WERI-Rb-1 (cell line): Measurements from ENCODE around the gene JMJD1C.

Experiments
- DNase-seq: peaks from one replicate; pipeline ENCODE4 v3.0.0-alpha.2; 2020
- H3K27ac ChIP-seq: fragments of 250-450 bp; sonication (Bioruptor Pico); 2 replicates; pipeline ENCODE4 v1.5.1; 2020; ENCODE audit warnings: mild to moderate bottlenecking, moderate library complexity
- H3K27me3 ChIP-seq: fragments of 250-450 bp; sonication (Bioruptor Pico); 2 replicates; pipeline ENCODE4 v1.5.1; 2021; ENCODE audit warnings: mild to moderate bottlenecking, low read depth, moderate library complexity; ENCODE audit not compliant: insufficient read depth, severe bottlenecking
- H3K36me3 ChIP-seq: fragments of 250-450 bp; sonication (Bioruptor Pico); 2 replicates; pipeline ENCODE4 v1.5.1; 2020; ENCODE audit warnings: mild to moderate bottlenecking, moderate library complexity
- H3K4me3 ChIP-seq: 2 replicates; pipeline ENCODE4 v1.5.1; 2011; ENCODE audit warnings: low read depth, mild to moderate bottlenecking, control low read depth, low read length
- H3K9me3 ChIP-seq: fragments of 250-450 bp; sonication (Bioruptor Pico); 2 replicates; pipeline ENCODE4 v1.5.1; 2021; ENCODE audit warnings: mild to moderate bottlenecking, moderate library complexity; ENCODE audit not compliant: severe bottlenecking
- CTCF ChIP-seq: IDR thresholded peaks from 2 replicates; pipeline ENCODE4 v1.5.1; 2011; ENCODE audit warnings: low read depth, mild to moderate bottlenecking, control low read depth, inconsistent platforms, low read length

Gene JMJD1C

GRCh38 chr10:63260860-63261251, 204.9 kb downstream of the JMJD1C start:
- H3K4me3 ChIP-seq = no peak overlapping the region

GRCh38 chr10:63260103-63260859, 205.5 kb downstream of the JMJD1C start:
- DNase-seq = no peak
- H3K4me3 ChIP-seq = no peak overlapping the region
- no peak for TF ChIP-seq CTCF
- H3K27me3 ChIP-seq = no peaks in the 10 kb centered on the region
- peaks cover 36% of the 10 kb centered on the region for H3K36me3 ChIP-seq
- no peak overlapping the region for H3K27ac ChIP-seq
- no peaks in the 10 kb centered on the region for H3K9me3 ChIP-seq

More at GRCh38 chr10:63260860-63261251, 204.9 kb downstream of the JMJD1C start:
- DNase-seq = no peak
- Histone ChIP-seq H3K27ac (no peak overlapping the region), H3K9me3 (no peaks in the 10 kb centered on the region), H3K27me3 (no peaks in the 10 kb centered on the region), H3K36me3 (peaks cover 36% of the 10 kb centered on the region)
- TF ChIP-seq CTCF = no peak

- Histone ChIP-seq H3K36me3 (peaks cover 36% of the 10 kb centered on the region), H3K27ac (no peak overlapping the region), H3K4me3 (no peak overlapping the region), H3K9me3 (no peaks in the 10 kb centered on the region), H3K27me3 (no peaks in the 10 kb centered on the region)
- TF ChIP-seq CTCF = no peak
- DNase-seq = no peak
Observed at GRCh38 chr10:63258920-63259678, 206.7 kb downstream of the JMJD1C start.

- Histone ChIP-seq H3K9me3 (no peaks in the 10 kb centered on the region), H3K4me3 (no peak overlapping the region), H3K36me3 (peaks cover 37% of the 10 kb centered on the region), H3K27ac (no peak overlapping the region), H3K27me3 (no peaks in the 10 kb centered on the region)
- no peak for DNase-seq
- TF ChIP-seq CTCF = no peak
Observed at GRCh38 chr10:63257778-63258177, 208.0 kb downstream of the JMJD1C start.

GRCh38 chr10:63256009-63256773, 209.6 kb downstream of the JMJD1C start:
- H3K36me3 ChIP-seq = peaks cover 31% of the 10 kb centered on the region
- no peak for TF ChIP-seq CTCF
- DNase-seq = no peak
- H3K27me3 ChIP-seq = no peaks in the 10 kb centered on the region
- no peak overlapping the region for H3K27ac ChIP-seq
- no peak overlapping the region for H3K4me3 ChIP-seq
- H3K9me3 ChIP-seq = no peaks in the 10 kb centered on the region
